Activated effector memory CD4-positive, alpha-beta T cell treated with Interleukin-2 at 50 U/mL for 16 hours (primary cell): ENCODE results near the gene CPXM1.
A peak's percentile ranks its signal among the peaks of the same experiment; 100 is the strongest.
"Not testable (repeated sequence)": the region's sequence is repeated elsewhere in the genome, so short reads cannot be mapped to it uniquely, and the experiment has no call there.

Experiments used
- DNase-seq: peaks from one replicate; pipeline ENCODE4 v3.0.0-alpha.2; 2020

CPXM1 gene

GRCh38 chr20:2800521-2801285 lies at the start of gene CPXM1:
CPXM1 (minus strand) TSS chr20:2800627; CDS start chr20:2800572, 55 bp downstream.
- DNase-seq, result no peak

GRCh38 chr20:2849529-2849928 lies 49.1 kb upstream of the CPXM1 start:
- no peak for DNase-seq

GRCh38 chr20:2847802-2848201 lies 47.4 kb upstream of the CPXM1 start:
- DNase-seq, result no peak

GRCh38 chr20:2846698-2847097 lies 46.3 kb upstream of the CPXM1 start:
- no peak for DNase-seq

- no peak for DNase-seq
Measured at GRCh38 chr20:2845607-2846006, 45.2 kb upstream of the CPXM1 start.

GRCh38 chr20:2840967-2841531 lies 40.6 kb upstream of the CPXM1 start:
- DNase-seq, result no peak

GRCh38 chr20:2840138-2840966 lies 39.9 kb upstream of the CPXM1 start, which contains the start of the genes PCED1A and VPS16:
PCED1A (minus strand) TSS chr20:2840655; CDS start chr20:2839912, 743 bp downstream.
VPS16 (plus strand) TSS chr20:2840745; CDS start chr20:2840775, 30 bp downstream.
- peak; percentile 85 for DNase-seq

GRCh38 chr20:2839732-2840137 lies 39.3 kb upstream of the CPXM1 start:
- DNase-seq, result no peak

GRCh38 chr20:2838847-2839671 lies 38.6 kb upstream of the CPXM1 start:
- DNase-seq, result no peak

- DNase-seq, result no peak
Measured at GRCh38 chr20:2838170-2838797, 37.9 kb upstream of the CPXM1 start.

GRCh38 chr20:2837221-2837960 lies 37.0 kb upstream of the CPXM1 start:
- no peak for DNase-seq

- DNase-seq, result no peak
Measured at GRCh38 chr20:2836035-2836434, 35.6 kb upstream of the CPXM1 start.

GRCh38 chr20:2835331-2835796 lies 34.9 kb upstream of the CPXM1 start:
- no peak for DNase-seq

GRCh38 chr20:2834401-2835110 lies 34.1 kb upstream of the CPXM1 start:
- no peak for DNase-seq

GRCh38 chr20:2833761-2834160 lies 33.3 kb upstream of the CPXM1 start:
- DNase-seq, result no peak

- not testable (repeated sequence) for DNase-seq
Measured at GRCh38 chr20:2831206-2831605, 30.8 kb upstream of the CPXM1 start.

- no peak for DNase-seq
Measured at GRCh38 chr20:2829376-2829775, 28.9 kb upstream of the CPXM1 start.

- no peak for DNase-seq
Measured at GRCh38 chr20:2826655-2827054, 26.2 kb upstream of the CPXM1 start.

- no peak for DNase-seq
Measured at GRCh38 chr20:2825761-2826160, 25.3 kb upstream of the CPXM1 start.

- DNase-seq, result peak; percentile 28
Measured at GRCh38 chr20:2822073-2822472, 21.6 kb upstream of the CPXM1 start.
